22Rv1 (cell line): ENCODE measurements around the gene PSMB1.
A peak's percentile ranks its signal among the peaks of the same experiment; 100 is the strongest.

ENCODE experiments used
- H3K27ac ChIP-seq: fragments of 450-650 bp; 2 replicates; pipeline ENCODE4 v1.5.1; 2017
- ZFX ChIP-seq: fragments of 450-650 bp; IDR thresholded peaks from 2 replicates; pipeline ENCODE4 v1.6.1; 2017; ENCODE audit warnings: antibody characterized with exemption, borderline replicate concordance
- TF ChIP-seq, protein P1 (sequence below): fragments of 450-650 bp; IDR thresholded peaks from 2 replicates; pipeline ENCODE4 v1.5.1; 2017; ENCODE audit warnings: mild to moderate bottlenecking

The PSMB1 gene

DNA sequence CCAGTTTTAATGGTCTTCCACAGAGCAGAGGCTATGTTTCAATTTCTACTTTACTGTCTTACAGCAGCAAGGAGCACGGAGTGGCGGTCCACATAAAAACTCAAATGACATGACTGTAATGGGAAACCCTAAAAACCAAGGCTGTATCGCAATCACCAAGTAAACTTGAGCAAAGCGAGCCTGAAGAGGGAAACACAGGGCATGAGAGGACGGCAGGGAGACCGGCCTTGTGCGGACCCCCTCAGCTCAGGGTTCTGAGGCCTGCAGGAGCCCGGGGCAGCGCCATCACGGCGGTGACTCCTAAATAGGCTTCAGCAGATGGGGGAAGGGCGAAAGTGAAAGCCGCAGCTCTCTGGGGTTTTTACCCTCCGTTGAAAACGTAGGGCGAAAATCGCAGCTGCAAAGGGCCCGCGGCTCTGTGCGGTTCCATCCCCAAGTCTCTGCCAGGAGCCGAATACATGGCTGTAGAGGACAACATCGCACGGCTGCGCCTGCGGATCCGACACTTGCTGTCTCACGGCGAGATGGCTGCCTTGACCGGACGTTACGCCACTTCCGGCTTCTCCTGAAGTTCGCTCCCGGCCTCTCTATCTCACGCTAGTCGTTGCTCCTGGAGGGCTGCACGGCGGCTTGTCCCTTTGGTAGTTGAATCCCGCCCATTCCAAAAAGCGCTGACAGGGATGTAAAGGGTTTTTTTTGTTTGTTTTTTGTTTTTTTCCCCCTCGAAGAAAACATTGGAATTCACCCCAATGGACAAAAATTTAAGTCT is at the start of gene PSMB1:
TSS of gene PSMB1 (minus strand) at position 543 of the 769 bp plus-strand sequence. CDS start at position 478, 65 bp downstream.
- H3K27ac ChIP-seq, result peak within 1 kb of the TSS; percentile 84
- TF ChIP-seq ZFX, result no peak
- TF ChIP-seq, protein P1, sequence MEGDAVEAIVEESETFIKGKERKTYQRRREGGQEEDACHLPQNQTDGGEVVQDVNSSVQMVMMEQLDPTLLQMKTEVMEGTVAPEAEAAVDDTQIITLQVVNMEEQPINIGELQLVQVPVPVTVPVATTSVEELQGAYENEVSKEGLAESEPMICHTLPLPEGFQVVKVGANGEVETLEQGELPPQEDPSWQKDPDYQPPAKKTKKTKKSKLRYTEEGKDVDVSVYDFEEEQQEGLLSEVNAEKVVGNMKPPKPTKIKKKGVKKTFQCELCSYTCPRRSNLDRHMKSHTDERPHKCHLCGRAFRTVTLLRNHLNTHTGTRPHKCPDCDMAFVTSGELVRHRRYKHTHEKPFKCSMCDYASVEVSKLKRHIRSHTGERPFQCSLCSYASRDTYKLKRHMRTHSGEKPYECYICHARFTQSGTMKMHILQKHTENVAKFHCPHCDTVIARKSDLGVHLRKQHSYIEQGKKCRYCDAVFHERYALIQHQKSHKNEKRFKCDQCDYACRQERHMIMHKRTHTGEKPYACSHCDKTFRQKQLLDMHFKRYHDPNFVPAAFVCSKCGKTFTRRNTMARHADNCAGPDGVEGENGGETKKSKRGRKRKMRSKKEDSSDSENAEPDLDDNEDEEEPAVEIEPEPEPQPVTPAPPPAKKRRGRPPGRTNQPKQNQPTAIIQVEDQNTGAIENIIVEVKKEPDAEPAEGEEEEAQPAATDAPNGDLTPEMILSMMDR, result no peak

- no peak for TF ChIP-seq ZFX
- TF ChIP-seq, protein P1, result no peak
- no peak overlapping the region for H3K27ac ChIP-seq
Measured at GRCh38 chr6:170597278-170597677, 44.2 kb upstream of the PSMB1 start.

DNA sequence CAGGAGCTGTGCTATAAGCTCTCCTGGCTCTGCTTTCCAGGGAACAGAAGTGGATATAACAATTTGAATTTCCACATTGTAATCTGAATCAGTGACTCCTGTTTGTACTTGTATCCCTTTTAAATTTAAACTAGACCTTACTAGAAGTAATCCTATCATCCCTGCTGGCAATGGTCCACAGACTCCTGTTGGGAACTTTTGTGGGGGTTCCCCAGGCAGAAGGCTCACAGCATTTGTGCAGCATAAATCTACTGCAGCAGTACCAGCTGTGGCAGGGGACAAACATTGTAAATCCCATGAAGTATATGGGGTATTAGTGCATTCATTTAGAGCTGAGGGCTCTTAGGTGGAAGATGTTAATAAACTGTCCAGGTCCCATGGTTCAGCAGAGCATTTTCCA is 43.3 kb upstream of the PSMB1 start:
- no peak overlapping the region for H3K27ac ChIP-seq
- TF ChIP-seq ZFX, result no peak
- TF ChIP-seq, protein P1, result no peak

DNA sequence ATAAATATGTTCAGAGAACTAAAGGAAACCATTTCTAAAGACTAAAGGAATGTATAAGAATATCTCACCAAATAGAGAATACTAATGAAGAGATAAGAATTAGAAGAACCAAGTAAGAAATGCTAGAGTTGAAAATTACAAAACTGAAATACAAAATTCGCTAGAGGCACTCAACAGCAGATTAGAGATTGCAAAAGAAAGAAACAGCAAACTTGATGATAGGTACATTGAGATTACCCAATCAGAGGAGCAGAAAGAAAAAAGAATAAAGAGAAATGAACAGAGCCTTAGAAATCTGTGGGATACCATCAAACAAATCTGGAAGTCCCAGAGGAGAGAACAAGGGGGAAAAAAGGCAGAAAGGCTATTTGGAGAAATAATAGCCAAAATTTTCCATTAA is 37.6 kb upstream of the PSMB1 start:
- H3K27ac ChIP-seq, result no peak overlapping the region

GRCh38 chr6:170584954-170585498 is 31.9 kb upstream of the PSMB1 start:
- TF ChIP-seq ZFX, result no peak
- TF ChIP-seq, protein P1, result no peak
- H3K27ac ChIP-seq, result peak overlapping the region; percentile 77

More for the DNA sequence above, 37.6 kb upstream of the PSMB1 start:
- TF ChIP-seq, protein P1, result no peak
- TF ChIP-seq ZFX, result no peak

GRCh38 chr6:170584181-170584953 is 31.3 kb upstream of the PSMB1 start, which contains the start of gene PDCD2:
PDCD2 (minus strand) TSS chr6:170584637; CDS start chr6:170584581, 56 bp downstream.
- peak within 1 kb of the TSS; percentile 77 for H3K27ac ChIP-seq
- TF ChIP-seq, protein P1, result no peak; the same call in 1 of the 2 replicates
- TF ChIP-seq ZFX, result no peak

DNA sequence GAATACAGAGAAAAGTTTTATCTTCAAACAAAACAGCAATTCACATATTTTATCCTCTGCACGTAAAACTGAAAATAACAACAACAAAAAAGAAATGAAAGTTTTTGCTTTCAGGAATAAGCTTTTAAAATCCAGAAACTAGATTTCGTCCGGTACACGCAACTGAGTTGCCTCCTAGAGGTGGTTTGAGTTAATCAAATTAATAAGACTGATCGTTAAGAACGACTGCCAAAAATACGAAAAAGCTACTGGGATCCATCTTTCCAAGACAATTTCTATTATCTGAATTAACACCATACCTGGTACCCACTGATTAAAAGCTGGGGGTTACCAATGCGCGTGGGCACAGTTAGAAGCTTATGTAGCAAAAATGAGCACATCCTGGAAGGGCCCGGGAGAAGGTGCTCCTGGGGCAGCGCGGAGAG is 30.7 kb upstream of the PSMB1 start:
- TF ChIP-seq ZFX, result no peak
- TF ChIP-seq, protein P1, result peak; percentile 12; the same call in 1 of the 2 replicates
- peak overlapping the region; percentile 77 for H3K27ac ChIP-seq
